ENCODE data around the gene AJM1.

GRCh38 chr9:136821826-136822544, 20.3 kb upstream of the AJM1 start:
- TF ChIP-seq CTCF (IDR thresholded peaks at IDR 0.05) (no peak), POLR2A (IDR thresholded peaks at IDR 0.05) (no peak)

All from esophagus squamous epithelium (tissue), 4 donors.